Neural cell (in vitro differentiated cells): ENCODE data around the gene GABRG3. TPM values are rescaled to one million over a fixed set of nuclear protein-coding genes. Genes with fewer than 3 reads are reported as not detected.

Source experiments
- H2AFZ ChIP-seq: fragments of 200-600, 300-800 bp; sonication (generic), shearing (Covaris generic); 2 replicates; pipeline ENCODE4 v1.6.0; 2014; ENCODE audit warnings: low read depth, mild to moderate bottlenecking, antibody characterized with exemption, low read length, moderate library complexity
- H3F3A ChIP-seq: fragments of 200-600 bp; shearing (Covaris generic); 2 replicates; pipeline ENCODE4 v1.6.1; 2016; ENCODE audit warnings: mild to moderate bottlenecking, moderate library complexity, mixed read lengths, antibody characterized with exemption, low read length; ENCODE audit not compliant: insufficient read depth, poor library complexity, severe bottlenecking
- H3K27ac ChIP-seq: fragments of 200-600, 300-800 bp; sonication (generic), shearing (Covaris generic); 2 replicates; pipeline ENCODE4 v1.5.1; 2014; ENCODE audit warnings: mild to moderate bottlenecking, low read length, moderate library complexity
- H3K27me3 ChIP-seq: fragments of 300-800, 200-600 bp; sonication (generic), shearing (Covaris generic); 2 replicates; pipeline ENCODE4 v1.6.0; 2014; ENCODE audit warnings: mild to moderate bottlenecking, low read depth, low read length, moderate library complexity; ENCODE audit not compliant: insufficient read depth
- H3K36me3 ChIP-seq: fragments of 300-800, 200-600 bp; sonication (generic), shearing (Covaris generic); 2 replicates; pipeline ENCODE4 v1.5.1; 2014; ENCODE audit warnings: mild to moderate bottlenecking, antibody characterized with exemption, low read length, moderate library complexity; ENCODE audit not compliant: insufficient read depth
- H3K4me2 ChIP-seq: fragments of 300-800, 200-600 bp; sonication (generic), shearing (Covaris generic); 2 replicates; pipeline ENCODE4 v1.6.0; 2014; ENCODE audit warnings: mild to moderate bottlenecking, low read length
- H3K4me3 ChIP-seq: fragments of 300-800, 200-600 bp; sonication (generic), shearing (Covaris generic); 2 replicates; pipeline ENCODE4 v1.5.1; 2014; ENCODE audit warnings: mild to moderate bottlenecking, low read length, moderate library complexity
- H3K79me2 ChIP-seq: fragments of 200-600 bp; shearing (Covaris generic); replicated peaks from 2 replicates; pipeline ENCODE4 v1.6.0; 2014; ENCODE audit warnings: mild to moderate bottlenecking, low read length, moderate library complexity; ENCODE audit not compliant: insufficient read depth
- H3K9ac ChIP-seq: fragments of 300-800, 200-600 bp; sonication (generic), shearing (Covaris generic); 2 replicates; pipeline ENCODE4 v1.6.1; 2016; ENCODE audit warnings: mild to moderate bottlenecking, low read length, mixed read lengths
- H3K9me2 ChIP-seq: fragments of 200-600 bp; shearing (Covaris generic); 2 replicates; pipeline ENCODE4 v1.6.1; 2016; ENCODE audit warnings: mild to moderate bottlenecking, low read length, mixed read lengths; ENCODE audit not compliant: insufficient read depth
- H3K9me3 ChIP-seq: fragments of 200-600, 300-800 bp; sonication (generic), shearing (Covaris generic); 2 replicates; pipeline ENCODE4 v1.6.1; 2016; ENCODE audit warnings: mild to moderate bottlenecking, mixed run types, low read length, moderate library complexity, mixed read lengths
- H4K20me1 ChIP-seq: fragments of 200-600 bp; shearing (Covaris generic); 2 replicates; pipeline ENCODE4 v1.6.1; 2016; ENCODE audit warnings: mild to moderate bottlenecking, mixed run types; ENCODE audit not compliant: insufficient read depth
- CTCF ChIP-seq: fragments of 450-650 bp; IDR thresholded peaks from 2 replicates; pipeline ENCODE4 v1.5.1; 2014; ENCODE audit warnings: antibody characterized with exemption, mild to moderate bottlenecking, moderate library complexity; ENCODE audit not compliant: poor library complexity, severe bottlenecking
- EP300 ChIP-seq: fragments of 450-650 bp; conservative IDR thresholded peaks from 2 replicates; pipeline ENCODE4 v1.6.1; 2014; ENCODE audit warnings: antibody characterized with exemption, mild to moderate bottlenecking, moderate library complexity; ENCODE audit not compliant: poor library complexity, severe bottlenecking
- EZH2 ChIP-seq: fragments of 200-600, 300-800 bp; shearing (Covaris generic), sonication (generic); IDR thresholded peaks from 2 replicates; pipeline ENCODE4 v1.6.1; 2014; ENCODE audit warnings: antibody characterized with exemption, low read length, borderline replicate concordance, mild to moderate bottlenecking; ENCODE audit not compliant: insufficient read depth, poor library complexity, severe bottlenecking
- MXI1 ChIP-seq: fragments of 450-650 bp; conservative IDR thresholded peaks from 2 replicates; pipeline ENCODE4 v1.6.1; 2014; ENCODE audit warnings: antibody characterized with exemption, mild to moderate bottlenecking; ENCODE audit not compliant: poor library complexity, severe bottlenecking
- POLR2AphosphoS5 ChIP-seq: IDR thresholded peaks from 2 replicates; pipeline ENCODE4 v1.6.1; 2012
- RAD21 ChIP-seq: fragments of 450-650 bp; conservative IDR thresholded peaks from 2 replicates; pipeline ENCODE4 v1.6.1; 2014; ENCODE audit warnings: antibody characterized with exemption, mild to moderate bottlenecking, moderate library complexity
- REST ChIP-seq: IDR thresholded peaks from 2 replicates; pipeline ENCODE4 v1.6.1; 2012; ENCODE audit warnings: borderline replicate concordance
- TAF1 ChIP-seq: IDR thresholded peaks from 2 replicates; pipeline ENCODE4 v1.6.1; 2012; ENCODE audit warnings: low read depth
- polyA plus RNA-seq: library from polyadenylated mRNA; depleted of rRNA; stranded (reverse); fragments of >200 nt; gene quantifications from 2 replicates; pipeline ENCODE4 v1.2.3, GENCODE V29; 2014

Gene GABRG3
- polyA plus RNA-seq, 1 donor from 2014 or later: 1.2 TPM

GRCh38 chr15:27323801-27324200 lies 352.8 kb downstream of the GABRG3 start:
- Histone ChIP-seq H4K20me1 (no peaks in the 10 kb centered on the region), H3K4me3 (no peak overlapping the region), H3K79me2 (no peaks in the 10 kb centered on the region), H3K27me3 (no peaks in the 10 kb centered on the region), H3K9me2 (no peaks in the 10 kb centered on the region), H3K36me3 (no peaks in the 10 kb centered on the region), H3K4me2 (no peak overlapping the region), H3K27ac (no peak overlapping the region), H3K9ac (no peak overlapping the region), H3F3A (no peaks in the 10 kb centered on the region), H2AFZ (no peak overlapping the region), H3K9me3 (no peaks in the 10 kb centered on the region)
- TF ChIP-seq TAF1: no peak
- no peak for TF ChIP-seq MXI1
- TF ChIP-seq EP300: no peak
- no peak for TF ChIP-seq CTCF
- TF ChIP-seq RAD21: no peak
- no peak for TF ChIP-seq EZH2
- no peak for TF ChIP-seq REST
- no peak for TF ChIP-seq POLR2AphosphoS5

DNA sequence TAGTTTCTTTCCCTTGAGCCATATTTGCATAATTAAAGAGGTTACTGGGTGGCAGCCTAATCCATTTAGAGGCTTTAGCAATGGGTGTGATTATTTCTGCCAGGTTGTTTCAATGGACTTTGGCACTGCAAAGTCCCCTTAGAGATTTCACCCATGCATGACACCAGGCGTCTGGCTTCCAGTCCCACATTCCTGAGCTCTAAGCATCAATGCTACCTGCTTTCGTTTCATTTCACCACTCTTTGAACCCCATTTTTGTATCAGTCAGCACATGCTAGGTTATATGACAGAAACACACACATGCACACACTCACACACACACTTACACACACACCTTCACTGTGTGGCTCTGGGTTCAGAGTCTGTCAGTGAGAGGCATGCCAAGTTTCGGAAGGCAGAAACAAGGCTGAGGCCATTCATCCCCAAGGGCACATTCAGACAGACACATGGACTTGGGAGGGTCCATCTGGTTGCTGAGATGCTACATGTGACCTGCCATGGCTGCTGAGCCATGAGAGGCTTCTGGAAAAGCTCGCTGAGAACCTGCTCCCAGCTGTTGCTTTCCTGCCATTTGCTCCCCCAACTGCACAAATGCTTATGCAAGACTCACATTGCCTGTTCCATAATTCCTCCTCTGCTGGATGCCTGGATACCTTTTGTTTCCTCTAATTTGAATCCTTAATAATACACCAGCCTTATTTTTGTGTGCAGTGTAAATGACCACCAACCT lies 354.1 kb downstream of the GABRG3 start:
- Histone ChIP-seq H3K9me3 (no peaks in the 10 kb centered on the region), H3K4me3 (no peak overlapping the region), H3K27me3 (no peaks in the 10 kb centered on the region), H3F3A (no peaks in the 10 kb centered on the region), H3K4me2 (no peak overlapping the region), H3K79me2 (no peaks in the 10 kb centered on the region), H3K9ac (no peak overlapping the region), H4K20me1 (no peaks in the 10 kb centered on the region), H3K36me3 (no peaks in the 10 kb centered on the region), H3K9me2 (no peaks in the 10 kb centered on the region), H2AFZ (no peak overlapping the region), H3K27ac (no peak overlapping the region)
- TF ChIP-seq REST: no peak
- no peak for TF ChIP-seq EP300
